Activated CD8-positive, alpha-beta memory T cell treated with anti-CD3 and anti-CD28 coated beads for 24 hours (primary cell): ENCODE results near the gene AKT3.
"Not testable (repeated sequence)": the region's sequence is repeated elsewhere in the genome, so short reads cannot be mapped to it uniquely, and the experiment has no call there.

ENCODE experiments used
- DNase-seq: peaks from one replicate; pipeline ENCODE4 v3.0.0-alpha.2; 2020

AKT3 gene

DNA sequence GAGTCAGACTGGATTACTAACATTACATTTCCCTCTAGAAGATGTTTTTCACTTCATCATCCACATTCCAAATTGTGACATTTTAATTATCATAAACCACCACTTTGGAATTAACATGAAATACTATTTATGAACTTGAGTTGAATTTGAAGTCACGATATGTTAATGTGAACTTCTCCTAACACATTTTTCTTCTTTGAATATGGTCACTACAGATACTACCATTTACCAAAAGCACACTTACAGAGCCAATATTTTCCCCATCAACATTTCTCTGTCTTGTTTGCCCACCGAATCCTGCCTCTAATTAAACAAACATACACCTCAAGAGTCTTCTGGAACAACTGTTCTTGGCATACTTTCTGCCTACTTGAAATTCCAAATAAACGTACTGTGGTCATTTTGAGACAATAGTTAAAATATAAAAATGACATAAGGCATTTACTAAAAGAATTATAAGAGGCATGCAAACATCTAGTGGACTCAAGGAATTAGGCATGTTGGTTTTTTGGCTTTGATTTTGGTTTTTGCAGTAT lies 177.4 kb downstream of the AKT3 start:
- no peak for DNase-seq

DNA sequence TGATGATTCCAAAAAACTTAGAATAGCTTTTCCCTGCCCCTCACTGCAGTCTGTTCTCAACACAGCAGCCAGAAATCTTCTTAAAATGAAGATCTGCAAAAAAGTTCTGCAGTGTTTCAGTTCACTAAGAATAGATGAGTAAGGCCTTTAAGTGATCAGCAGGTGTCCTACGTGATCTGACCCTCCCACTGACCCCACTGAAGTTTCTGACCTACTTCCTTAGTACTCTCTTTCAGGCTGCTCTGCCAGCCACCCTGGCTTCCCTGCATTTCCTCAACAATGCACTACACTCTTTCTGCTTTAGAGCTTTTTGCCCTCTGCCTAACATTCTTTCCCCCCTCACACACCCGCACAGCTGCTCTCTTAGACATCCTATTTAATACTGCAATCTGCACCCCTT lies 182.5 kb downstream of the AKT3 start:
- no peak for DNase-seq

DNA sequence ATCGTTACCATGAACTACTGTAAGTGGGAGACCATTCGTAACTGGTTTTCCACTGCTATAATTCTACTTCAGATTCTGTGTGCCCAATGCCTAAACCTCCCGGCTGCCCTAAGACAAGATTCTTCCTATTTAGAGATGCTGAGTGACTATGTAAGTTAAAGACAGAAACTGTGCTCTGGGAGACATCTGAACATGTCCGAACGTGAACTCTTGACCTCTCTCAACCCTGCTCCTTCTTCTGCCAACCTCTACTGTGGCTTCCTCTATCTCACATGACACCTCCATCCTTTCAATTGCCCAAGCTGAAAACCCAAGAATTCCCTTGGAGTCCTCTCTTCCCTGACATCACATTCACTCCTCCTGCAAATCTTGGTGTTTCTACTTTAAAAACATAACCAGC lies 182.9 kb downstream of the AKT3 start:
- no peak for DNase-seq

DNA sequence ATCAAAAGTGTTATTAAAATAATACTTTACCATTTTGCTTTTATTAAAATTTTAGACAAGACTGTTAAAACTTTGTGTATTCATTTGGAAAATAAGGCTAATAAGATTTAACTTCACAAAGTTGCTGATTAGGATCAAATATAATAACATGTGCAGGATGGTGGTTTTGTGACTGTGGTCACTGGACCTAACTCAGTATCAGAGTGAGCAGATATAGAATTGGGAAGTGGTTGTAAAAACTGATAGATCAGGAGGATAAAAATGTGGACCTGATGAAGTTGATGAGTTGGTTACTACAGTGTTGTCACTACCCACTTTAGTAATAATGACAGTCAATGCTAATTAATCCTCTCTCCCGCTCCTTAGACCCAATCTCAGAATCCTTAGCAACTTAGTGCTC lies 186.4 kb downstream of the AKT3 start:
- DNase-seq: no peak

DNA sequence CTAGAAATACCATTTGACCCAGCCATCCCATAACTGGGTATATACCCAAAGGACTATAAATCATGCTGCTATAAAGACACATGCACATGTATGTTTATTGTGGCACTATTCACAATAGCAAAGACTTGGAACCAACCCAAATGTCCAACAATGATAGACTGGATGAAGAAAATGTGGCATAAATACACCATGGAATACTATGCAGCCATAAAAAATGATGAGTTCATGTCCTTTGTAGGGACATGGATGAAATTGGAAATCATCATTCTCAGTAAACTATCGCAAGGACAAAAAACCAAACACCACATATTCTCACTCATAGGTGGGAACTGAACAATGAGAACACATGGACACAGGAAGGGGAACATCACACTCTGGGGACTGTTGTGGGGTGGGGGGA lies 187.9 kb downstream of the AKT3 start:
- not testable (repeated sequence) for DNase-seq

DNA sequence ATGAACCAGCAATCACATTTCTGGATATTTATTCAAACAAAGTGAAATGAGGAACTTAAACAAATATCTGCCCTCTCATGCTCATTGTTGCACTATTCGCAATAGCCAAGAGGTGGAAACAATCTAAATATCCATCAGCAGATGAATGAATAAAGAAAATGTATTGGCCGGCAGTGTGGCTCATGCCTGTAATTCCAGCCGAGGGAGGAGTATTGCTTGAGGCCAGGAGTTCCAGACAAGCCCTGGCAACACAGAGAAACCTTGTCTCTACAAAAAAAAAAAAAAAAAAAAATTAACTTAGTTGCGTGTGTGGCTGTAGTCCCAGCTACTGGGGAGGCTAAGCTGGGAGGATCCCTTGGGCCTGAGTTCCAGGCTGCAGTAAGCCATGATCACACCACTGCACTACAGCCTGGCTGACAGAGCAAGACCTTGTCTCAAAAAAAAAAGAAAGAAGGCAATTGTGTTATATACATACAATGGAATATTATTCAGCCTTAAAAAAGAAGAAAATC lies 191.4 kb downstream of the AKT3 start:
- no peak for DNase-seq

DNA sequence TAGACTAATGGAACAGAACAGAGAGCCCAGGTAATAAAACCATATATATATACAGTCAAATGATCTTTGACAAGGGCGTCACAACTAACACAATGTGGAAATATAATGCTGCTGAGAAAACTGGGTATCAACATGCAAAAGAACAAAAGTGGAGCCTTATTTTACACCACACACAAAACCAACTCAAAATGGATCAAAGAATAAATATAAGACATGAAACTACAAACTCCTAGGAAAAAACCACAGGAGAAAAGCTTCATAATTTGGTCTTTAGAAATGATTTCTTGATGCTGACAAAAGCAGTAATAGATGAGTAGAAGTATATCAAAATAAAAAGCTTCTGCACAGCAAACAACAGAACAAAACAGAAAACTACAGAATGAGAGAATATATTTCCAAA lies 192.2 kb downstream of the AKT3 start:
- DNase-seq: no peak

DNA sequence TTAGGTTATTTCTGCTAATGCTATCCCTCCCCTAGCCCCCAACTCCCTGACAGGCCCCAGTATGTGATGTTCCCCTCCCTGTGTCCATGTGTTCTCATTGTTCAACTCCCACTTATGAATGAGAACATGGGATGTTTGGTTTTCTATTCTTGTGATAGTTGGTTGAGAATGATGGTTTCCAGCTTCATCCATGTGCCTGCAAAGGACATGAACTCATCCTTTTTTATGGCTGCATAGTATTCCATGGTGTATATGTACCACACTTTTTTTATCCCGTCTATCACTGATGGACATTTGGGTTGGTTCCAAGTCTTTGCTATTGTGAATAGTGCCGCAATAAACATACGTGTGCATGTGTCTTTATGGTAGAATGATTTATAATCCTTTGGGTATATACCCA lies 200.5 kb downstream of the AKT3 start:
- DNase-seq: not testable (repeated sequence)

DNA sequence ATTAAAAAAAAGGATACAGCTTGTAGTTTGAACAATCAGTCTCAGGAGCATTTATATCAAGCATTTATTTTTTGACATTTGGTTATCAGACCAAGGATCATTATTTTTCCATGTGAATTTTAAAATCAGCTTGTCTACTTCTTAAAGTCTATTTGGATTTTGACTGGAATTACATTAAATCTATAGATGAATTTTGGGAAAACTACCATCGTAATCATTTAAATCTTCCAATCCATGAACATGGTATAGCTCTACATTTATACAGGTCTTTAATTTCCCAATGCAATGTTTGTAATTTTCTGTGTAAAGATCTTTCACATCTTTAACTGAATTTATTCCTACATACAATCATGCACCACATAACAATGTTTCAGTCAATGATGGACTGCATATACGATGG lies 203.2 kb downstream of the AKT3 start:
- DNase-seq: no peak

DNA sequence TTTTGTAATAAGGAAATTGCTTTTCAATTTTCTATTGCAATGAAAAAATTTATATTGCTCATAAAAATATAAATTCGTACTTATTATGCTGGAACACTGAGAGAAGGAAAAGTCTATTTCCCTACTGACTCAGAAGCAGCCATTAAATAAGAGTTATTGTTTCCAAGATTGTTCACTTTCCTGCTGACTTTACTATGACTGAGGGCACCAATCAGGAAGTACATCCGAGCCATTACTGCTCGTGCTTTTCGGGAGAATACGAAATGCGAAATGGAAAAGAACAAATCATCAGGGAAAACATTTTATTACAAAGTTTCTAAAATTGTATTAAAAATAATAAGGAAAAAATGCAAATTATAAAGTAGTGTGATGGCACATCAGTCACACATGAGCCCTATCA lies 204.8 kb downstream of the AKT3 start:
- no peak for DNase-seq

DNA sequence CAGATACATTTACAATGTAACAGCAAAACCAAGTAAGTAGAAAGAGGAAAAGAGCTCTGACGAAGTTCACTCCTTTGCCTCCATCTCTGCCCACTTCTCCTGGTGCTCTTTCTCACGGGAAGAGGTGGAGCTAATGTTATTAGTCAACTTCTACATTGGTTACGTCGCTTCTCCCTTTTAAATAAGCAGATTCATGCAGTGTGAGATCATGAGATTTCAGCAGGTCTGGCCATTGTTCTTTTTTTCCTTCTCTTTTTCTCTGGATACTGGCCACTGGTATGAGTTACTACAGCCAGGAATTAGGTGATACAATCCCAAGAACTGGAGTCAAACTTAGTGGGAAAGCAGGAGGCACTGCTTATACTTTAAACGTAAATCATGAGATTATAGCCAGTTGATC lies 207.1 kb downstream of the AKT3 start:
- no peak for DNase-seq

DNA sequence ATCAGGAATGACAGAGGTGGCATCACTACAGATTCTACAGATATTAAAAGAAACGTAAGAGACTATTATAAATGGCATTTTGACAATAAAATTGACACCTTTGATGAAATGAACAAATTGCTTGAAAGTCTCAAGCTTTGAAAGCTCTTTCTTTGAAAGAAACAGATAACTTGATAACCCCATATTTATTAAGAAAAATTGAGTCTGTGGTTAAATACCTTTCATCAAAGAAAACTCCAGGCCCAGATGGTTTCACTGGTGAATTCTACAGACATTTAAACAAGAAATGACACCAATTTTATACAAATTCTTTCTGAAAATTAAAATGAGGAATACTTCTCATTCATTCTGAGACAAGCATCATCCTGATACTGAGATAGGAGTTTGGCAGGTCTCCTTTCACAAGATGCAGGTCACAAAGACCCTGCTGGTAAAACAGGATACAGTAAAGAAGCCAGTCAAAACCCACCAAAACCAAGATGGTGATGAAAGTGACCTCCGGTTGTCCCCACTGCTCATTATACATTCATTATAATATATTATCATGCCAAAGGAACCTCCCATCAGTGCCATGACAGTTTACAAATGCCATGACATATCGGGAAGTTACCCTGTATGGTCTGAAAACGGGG lies 210.9 kb downstream of the AKT3 start:
- no peak for DNase-seq

DNA sequence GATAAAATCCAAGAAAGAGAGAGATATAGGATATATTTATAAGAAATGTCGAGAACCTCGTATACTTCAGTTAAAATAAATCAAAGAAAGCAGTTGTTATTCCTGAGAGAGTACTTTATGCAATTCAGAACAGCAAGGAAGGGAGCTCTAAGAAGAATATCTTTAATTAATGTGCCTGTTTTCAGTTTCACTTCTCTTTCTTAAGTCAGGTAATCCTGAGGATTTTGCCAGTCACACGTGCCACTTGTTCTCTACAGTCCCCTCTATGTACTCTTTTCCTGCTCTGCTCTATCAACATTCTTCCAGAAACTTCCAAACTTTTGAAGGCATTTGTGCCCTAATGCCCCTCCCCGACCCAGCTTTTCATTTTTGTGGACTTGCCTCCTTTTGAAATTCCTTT lies 211.9 kb downstream of the AKT3 start:
- DNase-seq: no peak

DNA sequence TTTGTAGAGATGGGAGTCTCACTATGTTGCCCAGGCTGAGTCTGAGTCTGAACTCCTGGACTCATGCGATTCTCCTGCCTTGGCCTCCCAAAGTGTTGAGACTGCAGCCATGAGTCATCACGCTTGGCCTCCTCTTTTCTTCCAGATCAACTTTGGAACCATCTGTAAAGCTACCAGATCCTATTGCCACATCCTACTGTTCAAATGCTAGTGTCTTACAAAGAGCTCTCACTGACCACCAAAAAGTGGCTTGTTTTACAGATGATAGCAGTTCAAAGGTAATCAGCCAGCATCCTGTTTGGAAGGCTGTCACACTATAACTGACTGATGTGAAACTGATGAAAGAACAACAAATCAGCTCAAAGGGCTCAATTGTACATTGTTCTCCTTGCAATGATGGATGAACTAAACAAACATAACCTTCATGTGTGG lies 221.6 kb downstream of the AKT3 start:
- DNase-seq: no peak

DNA sequence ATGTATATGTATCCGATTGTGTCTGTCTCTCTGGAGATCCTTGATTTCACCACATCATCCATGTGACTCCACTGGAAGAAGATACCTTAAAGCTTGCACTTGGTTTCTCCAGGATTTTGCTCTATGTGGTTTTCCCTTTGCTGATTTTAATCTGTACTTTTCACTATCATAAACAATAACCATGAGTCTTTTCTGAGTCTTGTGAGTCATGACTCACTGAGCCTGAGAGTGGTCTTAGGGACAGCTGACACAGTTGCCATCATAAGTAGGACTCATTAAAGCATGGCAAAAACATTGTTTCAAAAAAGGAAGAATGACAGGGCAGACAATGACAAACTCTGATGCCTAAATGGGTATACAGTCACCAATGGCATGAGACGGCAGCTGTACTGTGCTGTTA lies 226.2 kb downstream of the AKT3 start:
- no peak for DNase-seq

DNA sequence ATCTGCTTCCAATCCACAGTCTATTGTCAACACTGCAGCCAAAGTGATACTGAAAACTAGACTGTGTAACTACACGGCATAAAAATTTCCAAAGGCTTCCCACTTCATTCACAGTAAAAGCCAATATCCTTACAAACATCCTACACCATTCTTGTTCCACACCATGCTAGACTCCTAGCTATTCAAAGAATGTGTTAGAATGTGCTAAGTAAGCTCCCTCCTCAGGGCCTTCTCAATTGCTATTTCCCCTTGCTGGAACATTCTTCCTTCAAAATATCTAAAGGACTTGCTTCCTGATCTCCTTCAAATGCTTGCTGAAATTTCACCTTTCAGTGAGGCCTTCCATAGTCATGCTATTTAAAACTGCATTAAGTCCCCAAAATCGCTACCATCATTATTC lies 228.1 kb downstream of the AKT3 start:
- DNase-seq: no peak

DNA sequence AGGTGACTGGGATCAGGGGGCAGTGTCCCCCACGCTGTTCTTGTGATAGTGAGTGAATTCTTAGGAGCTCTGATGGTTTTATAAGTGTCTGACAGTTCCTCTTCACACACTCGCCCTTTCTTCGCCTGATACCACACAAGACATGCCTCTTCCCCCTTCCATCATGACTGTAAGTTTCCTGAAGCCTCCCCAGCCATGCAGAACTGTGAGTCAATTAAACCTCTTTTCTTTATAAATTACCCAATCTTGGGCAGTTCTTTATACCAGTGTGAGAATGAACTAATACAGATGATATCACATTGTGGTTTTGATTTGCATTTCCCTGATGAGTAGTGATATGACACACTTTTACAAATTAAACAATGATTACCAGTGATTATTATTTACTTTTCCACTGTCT lies 229.9 kb downstream of the AKT3 start:
- no peak for DNase-seq

DNA sequence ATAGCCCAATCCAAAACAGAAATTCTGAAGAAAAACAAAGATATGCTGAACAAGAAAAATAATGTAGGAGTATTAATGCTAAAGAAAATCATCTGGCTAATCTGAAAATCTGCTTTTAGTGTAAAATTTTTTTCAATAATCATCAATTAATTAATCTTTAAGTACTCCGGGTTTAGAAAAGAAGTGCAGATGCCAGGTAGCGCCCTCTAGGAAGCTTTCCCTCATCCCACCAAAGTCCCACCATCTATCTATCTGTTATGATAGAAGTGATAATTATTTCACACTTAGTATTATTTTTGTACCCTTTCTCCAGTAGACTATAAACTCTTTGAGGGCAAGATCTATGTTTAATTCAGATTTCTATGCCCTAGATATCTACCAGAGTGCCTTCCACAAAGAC lies 240.3 kb downstream of the AKT3 start:
- no peak for DNase-seq

DNA sequence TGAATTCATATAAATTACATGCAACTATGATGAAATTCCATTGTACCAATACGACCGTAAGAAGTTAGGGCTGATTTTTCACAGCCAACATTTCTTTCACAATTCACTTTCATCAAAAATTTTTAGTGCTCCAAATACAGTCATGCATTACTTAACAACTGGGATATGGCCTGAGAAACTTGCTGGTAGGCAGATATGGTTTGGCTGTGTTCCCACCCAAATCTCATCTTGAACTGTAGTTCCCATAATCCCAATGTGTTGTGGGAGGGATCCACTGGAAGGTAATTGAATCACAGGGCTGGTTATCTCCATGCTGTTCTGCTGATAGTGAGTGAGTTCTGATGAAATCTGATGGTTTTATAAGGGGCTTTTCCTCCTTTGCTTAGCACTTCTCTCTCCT lies 244.4 kb downstream of the AKT3 start:
- DNase-seq: no peak

DNA sequence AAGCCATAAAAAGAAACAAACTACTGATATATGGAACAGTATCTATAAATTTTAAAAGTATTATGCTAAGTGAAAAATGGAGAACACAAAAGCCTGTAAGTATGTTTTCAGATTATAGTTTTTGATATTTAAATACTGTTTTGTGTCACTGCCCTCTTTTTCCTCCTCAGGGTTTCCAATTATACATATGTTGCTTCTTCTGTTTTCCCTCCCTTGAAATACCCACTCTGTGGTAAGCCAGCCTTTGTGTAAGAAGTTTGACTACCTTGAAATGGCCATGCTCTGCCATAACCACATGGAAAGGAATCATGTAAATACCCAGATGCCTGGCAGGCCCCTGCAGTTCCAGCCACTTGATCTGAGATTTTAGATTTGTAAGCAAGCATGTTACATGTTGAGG lies 248.3 kb downstream of the AKT3 start:
- no peak for DNase-seq

DNA sequence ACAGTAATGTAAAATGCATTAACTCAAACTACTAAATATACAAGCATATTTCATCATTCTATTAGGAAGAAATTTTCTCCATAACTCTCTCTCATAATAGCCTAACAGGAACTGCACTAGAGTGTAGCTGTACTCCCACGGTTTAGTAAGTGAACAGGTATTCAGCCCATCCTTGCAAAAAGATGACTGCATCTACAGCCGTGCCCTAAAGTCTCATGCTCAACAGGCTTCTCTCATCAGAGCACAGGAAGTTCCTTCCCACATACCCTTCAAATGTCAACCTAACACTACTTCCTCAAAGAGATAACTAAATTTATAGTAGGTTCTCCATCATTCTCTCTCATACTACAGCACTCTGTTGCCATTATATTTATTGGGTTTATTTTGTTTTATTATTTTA lies 251.6 kb downstream of the AKT3 start:
- no peak for DNase-seq

DNA sequence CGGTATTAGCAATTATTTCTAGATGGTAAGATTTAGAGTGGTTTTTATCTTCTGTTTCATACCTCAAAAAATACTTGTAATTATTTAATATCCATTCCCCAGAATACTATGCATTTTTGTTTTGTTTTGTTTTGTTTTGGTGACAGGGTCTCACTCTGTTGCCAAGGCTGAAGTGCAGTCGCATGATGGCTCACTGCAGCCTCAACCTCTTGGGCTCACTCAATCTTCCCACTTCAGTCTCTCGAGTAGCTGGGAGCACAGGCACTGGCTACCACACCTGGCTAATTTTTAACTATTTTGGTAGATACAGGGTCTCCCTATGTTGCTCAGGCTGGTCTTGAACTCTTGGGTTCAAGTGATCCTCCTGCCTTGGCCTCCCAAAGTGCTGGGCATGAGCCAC lies 252.7 kb downstream of the AKT3 start:
- no peak for DNase-seq

DNA sequence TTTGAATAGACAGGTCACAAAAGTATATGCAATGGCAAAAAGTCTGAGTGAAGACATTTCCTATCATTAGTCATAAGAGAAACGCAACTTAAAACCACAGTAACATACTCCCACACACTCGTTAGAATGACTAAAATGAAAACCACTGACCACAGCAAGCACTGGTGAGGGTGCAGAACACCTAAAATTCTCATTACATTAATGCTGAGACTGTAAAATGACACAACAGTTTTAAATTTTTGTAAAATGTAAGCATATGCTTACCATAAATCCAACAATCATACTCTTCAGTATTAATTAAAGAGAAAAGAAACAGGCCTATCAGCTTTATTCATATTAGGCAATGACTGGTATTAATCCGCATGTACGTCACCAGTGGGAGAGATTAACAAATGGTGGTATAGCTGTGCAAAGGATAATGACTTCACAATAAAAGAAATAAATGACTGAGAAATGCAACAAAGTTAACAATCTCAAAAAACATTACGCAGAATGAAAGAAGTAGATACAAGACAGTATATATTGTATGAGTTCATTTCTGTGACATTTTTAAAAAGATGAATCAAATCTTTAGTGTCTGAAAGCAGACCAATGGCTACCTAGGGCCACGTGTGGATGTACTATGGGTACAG lies 253.5 kb downstream of the AKT3 start:
- DNase-seq: no peak

DNA sequence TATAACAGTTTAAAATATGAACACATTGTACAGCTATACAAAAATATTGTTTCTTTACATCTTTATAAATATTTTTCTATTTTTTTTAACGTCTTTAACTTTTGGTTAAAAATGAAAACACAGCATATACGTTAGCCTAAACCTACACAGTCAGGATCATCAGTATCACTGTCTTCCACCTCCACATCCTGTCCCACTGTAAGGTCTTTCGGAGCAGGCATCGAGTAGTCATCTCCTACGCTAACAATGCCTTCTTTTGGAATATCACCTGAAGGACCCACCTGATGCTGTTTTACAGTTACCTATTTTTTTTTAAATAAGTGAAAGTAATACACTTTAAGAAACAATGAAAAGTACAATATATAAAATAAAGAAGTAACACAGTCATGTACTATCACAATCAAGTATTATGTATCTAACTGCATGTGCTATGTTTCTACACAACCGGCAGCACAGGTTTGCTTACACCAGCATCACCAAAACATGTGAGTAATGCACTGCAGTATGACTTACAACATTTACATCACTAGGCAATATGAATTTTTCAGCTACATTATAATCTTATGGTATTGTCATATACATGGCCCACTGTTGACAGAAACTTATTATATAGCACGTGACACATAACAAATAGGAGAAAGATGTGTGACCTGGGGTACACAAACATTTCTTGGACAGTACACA lies 254.4 kb downstream of the AKT3 start:
- no peak for DNase-seq
